ENCODE data around the gene ELOVL5.

ELOVL5 gene

DNA sequence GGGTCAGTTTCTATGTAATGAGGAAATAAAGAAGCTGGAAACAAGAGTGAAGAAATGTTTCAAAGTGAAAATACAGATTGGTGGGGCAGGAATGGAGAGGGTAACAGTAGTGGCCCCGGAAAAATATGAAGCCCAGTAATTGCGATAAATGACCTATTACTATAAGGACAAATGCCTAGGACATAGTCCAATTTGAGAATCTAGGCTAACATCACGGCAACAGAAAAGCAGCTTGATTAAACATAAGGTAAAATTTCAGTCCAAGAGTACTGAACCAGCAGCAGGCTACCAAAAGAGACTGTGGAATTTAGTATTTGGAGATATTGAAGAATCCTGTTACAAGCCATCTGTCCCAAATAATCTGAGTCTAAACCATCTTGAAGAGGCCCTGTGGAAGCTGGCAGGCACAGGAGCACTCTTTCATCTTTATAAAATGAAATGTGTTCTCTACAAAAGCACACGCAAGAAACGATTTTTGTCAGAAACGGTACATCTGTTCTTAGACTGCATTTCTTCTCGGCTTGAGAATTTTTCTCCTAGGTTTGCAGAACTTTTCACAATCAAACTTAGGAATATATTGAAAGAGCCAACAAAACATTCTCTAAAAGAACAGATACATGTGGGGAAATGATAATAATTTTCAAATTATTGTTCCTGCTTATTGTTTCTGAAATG, 49.3 kb downstream of the ELOVL5 start:
- H3K9me3 ChIP-seq (replicated peaks; ENCODE audit: insufficient read depth, low read length), result no peaks in the 10 kb centered on the region
- H3K4me1 ChIP-seq (ENCODE audit: low read length), result peaks cover 19% of the 10 kb centered on the region
- no peaks in the 10 kb centered on the region for H3K36me3 ChIP-seq (replicated peaks; ENCODE audit: insufficient read depth, low read length)
- H3F3A ChIP-seq (ENCODE audit: insufficient read depth, low read length), result peaks cover 5% of the 10 kb centered on the region; the same call in 1 of the 2 replicates
- H3K27ac ChIP-seq (ENCODE audit: low read length), result no peak overlapping the region
- H2AFZ ChIP-seq (ENCODE audit: low read length), result no peak overlapping the region
- H3K27me3 ChIP-seq (replicated peaks; ENCODE audit: insufficient read depth, low read length), result no peaks in the 10 kb centered on the region
- TF ChIP-seq EZH2phosphoT487 (IDR thresholded peaks at IDR 0.05; ENCODE audit: low read length), result no peak
- TF ChIP-seq, protein P1, sequence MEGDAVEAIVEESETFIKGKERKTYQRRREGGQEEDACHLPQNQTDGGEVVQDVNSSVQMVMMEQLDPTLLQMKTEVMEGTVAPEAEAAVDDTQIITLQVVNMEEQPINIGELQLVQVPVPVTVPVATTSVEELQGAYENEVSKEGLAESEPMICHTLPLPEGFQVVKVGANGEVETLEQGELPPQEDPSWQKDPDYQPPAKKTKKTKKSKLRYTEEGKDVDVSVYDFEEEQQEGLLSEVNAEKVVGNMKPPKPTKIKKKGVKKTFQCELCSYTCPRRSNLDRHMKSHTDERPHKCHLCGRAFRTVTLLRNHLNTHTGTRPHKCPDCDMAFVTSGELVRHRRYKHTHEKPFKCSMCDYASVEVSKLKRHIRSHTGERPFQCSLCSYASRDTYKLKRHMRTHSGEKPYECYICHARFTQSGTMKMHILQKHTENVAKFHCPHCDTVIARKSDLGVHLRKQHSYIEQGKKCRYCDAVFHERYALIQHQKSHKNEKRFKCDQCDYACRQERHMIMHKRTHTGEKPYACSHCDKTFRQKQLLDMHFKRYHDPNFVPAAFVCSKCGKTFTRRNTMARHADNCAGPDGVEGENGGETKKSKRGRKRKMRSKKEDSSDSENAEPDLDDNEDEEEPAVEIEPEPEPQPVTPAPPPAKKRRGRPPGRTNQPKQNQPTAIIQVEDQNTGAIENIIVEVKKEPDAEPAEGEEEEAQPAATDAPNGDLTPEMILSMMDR (IDR thresholded peaks at IDR 0.05; ENCODE audit: low read length), result no peak
- TF ChIP-seq EZH2 (optimal IDR thresholded peaks at IDR 0.05; ENCODE audit: low read depth, low read length), result no peak
- H3K79me2 ChIP-seq (ENCODE audit: low read length), result peaks cover 76% of the 10 kb centered on the region
- no peak overlapping the region for H3K9ac ChIP-seq (ENCODE audit: low read length)
- H3K9me2 ChIP-seq (replicated peaks; ENCODE audit: insufficient read depth, low read length), result no peaks in the 10 kb centered on the region
- H4K20me1 ChIP-seq (ENCODE audit: insufficient read depth, low read length), result no peaks in the 10 kb centered on the region
- no peak overlapping the region for H3K4me3 ChIP-seq (ENCODE audit: low read length)
- no peak overlapping the region for H3K4me2 ChIP-seq (ENCODE audit: low read depth, low read length)
- DNase-seq, result no peak

GRCh38 chr6:53297004-53297403, 51.7 kb downstream of the ELOVL5 start:
- Histone ChIP-seq H3K4me3 (ENCODE audit: low read length) (no peak overlapping the region), H4K20me1 (ENCODE audit: insufficient read depth, low read length) (no peaks in the 10 kb centered on the region), H3K79me2 (ENCODE audit: low read length) (peaks cover 60% of the 10 kb centered on the region), H3K4me2 (ENCODE audit: low read depth, low read length) (no peak overlapping the region), H3K9ac (ENCODE audit: low read length) (no peak overlapping the region), H3F3A (ENCODE audit: insufficient read depth, low read length) (no peaks in the 10 kb centered on the region), H2AFZ (ENCODE audit: low read length) (no peak overlapping the region), H3K36me3 (replicated peaks; ENCODE audit: insufficient read depth, low read length) (no peaks in the 10 kb centered on the region), H3K27ac (ENCODE audit: low read length) (no peak overlapping the region), H3K27me3 (replicated peaks; ENCODE audit: insufficient read depth, low read length) (no peaks in the 10 kb centered on the region), H3K4me1 (ENCODE audit: low read length) (peaks cover under 1% of the 10 kb centered on the region), H3K9me3 (replicated peaks; ENCODE audit: insufficient read depth, low read length) (no peaks in the 10 kb centered on the region), H3K9me2 (replicated peaks; ENCODE audit: insufficient read depth, low read length) (no peaks in the 10 kb centered on the region)
- TF ChIP-seq EZH2phosphoT487 (IDR thresholded peaks at IDR 0.05; ENCODE audit: low read length) (no peak), EZH2 (optimal IDR thresholded peaks at IDR 0.05; ENCODE audit: low read depth, low read length) (no peak)
- TF ChIP-seq, protein P1 (IDR thresholded peaks at IDR 0.05; ENCODE audit: low read length), result no peak
- no peak for DNase-seq

GRCh38 chr6:53295176-53295575, 53.6 kb downstream of the ELOVL5 start:
- no peak for DNase-seq
- no peaks in the 10 kb centered on the region for H3K9me2 ChIP-seq (replicated peaks; ENCODE audit: insufficient read depth, low read length)
- no peaks in the 10 kb centered on the region for H3K9me3 ChIP-seq (replicated peaks; ENCODE audit: insufficient read depth, low read length)
- no peak overlapping the region for H2AFZ ChIP-seq (ENCODE audit: low read length)
- TF ChIP-seq EZH2 (optimal IDR thresholded peaks at IDR 0.05; ENCODE audit: low read depth, low read length), result no peak
- no peak for TF ChIP-seq EZH2phosphoT487 (IDR thresholded peaks at IDR 0.05; ENCODE audit: low read length)
- TF ChIP-seq, protein P1 (IDR thresholded peaks at IDR 0.05; ENCODE audit: low read length), result no peak
- H3K27ac ChIP-seq (ENCODE audit: low read length), result no peak overlapping the region
- H3K27me3 ChIP-seq (replicated peaks; ENCODE audit: insufficient read depth, low read length), result no peaks in the 10 kb centered on the region
- H3K36me3 ChIP-seq (replicated peaks; ENCODE audit: insufficient read depth, low read length), result no peaks in the 10 kb centered on the region
- H3K4me2 ChIP-seq (ENCODE audit: low read depth, low read length), result no peak overlapping the region
- peaks cover 41% of the 10 kb centered on the region for H3K79me2 ChIP-seq (ENCODE audit: low read length)
- H3K9ac ChIP-seq (ENCODE audit: low read length), result no peak overlapping the region
- H3K4me1 ChIP-seq (ENCODE audit: low read length), result 0 out of 2 replicates have a peak, but pooled peaks cover 6% of the 10 kb centered on the region
- no peaks in the 10 kb centered on the region for H3F3A ChIP-seq (ENCODE audit: insufficient read depth, low read length)
- H4K20me1 ChIP-seq (ENCODE audit: insufficient read depth, low read length), result no peaks in the 10 kb centered on the region
- H3K4me3 ChIP-seq (ENCODE audit: low read length), result no peak overlapping the region

All from MM.1S (cell line).